ENCODE data around the gene THEM5.
"Not testable (repeated sequence)": the region's sequence is repeated elsewhere in the genome, so short reads cannot be mapped to it uniquely, and the experiment has no call there.

Gene THEM5

DNA sequence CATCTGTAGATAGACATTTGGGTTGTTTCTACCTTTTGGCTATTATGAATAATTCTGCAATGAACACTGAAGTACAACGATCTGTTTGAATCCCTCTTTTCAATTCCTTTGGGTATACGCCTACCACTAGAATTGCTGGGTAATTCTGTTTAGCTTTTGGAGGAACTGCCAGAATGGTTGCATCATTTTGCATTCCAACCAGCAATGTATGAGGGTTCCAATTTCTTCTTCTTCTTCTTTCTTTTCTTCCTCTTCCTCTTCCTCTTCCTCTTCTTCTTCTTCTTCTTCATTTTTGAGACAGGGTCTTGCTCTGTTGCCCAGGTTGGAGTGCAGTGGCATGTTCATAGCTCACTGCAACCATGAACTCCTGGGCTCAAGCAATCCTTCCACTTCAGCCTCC is 13.8 kb upstream of the THEM5 start:
- DNase-seq: no peak

DNA sequence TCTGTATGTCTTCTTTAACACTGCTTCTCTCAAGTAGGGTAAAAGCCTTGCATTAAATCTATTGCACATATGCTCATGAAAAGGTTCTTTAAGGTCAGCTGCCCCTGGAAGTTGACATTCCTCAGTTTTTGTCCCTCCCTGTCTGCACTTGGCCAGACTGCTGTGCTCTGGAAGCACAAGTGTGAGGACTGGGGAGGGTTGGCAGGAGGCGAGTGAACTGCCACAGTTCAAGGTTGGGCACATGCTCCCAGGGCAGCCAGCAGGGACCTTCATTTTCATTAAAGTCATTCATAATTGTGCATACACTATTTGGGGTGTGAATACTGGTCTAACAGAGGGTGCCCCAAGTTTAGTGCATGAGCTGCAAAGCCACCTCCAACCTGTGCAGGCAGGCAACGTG is 10.9 kb upstream of the THEM5 start:
- no peak for DNase-seq

DNA sequence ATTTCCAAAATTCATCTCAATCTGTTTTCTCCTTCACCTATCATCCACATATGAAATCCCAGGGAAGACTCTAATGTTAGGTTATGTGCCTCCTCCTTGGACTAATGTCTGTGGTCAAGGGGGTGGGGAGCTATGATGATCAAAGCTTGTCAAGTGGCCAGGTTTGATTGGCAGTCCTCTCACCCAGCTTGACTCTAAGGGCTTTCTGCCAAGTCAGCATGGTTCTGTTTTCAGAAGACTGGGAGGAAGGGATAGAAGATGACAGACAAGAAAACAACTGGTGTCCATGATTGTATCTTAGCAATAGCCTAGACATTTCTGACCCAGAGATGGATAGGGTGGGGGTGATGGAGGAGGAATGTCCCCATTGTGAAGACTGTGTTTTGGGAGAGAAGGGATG is 9.1 kb upstream of the THEM5 start:
- DNase-seq: no peak

DNA sequence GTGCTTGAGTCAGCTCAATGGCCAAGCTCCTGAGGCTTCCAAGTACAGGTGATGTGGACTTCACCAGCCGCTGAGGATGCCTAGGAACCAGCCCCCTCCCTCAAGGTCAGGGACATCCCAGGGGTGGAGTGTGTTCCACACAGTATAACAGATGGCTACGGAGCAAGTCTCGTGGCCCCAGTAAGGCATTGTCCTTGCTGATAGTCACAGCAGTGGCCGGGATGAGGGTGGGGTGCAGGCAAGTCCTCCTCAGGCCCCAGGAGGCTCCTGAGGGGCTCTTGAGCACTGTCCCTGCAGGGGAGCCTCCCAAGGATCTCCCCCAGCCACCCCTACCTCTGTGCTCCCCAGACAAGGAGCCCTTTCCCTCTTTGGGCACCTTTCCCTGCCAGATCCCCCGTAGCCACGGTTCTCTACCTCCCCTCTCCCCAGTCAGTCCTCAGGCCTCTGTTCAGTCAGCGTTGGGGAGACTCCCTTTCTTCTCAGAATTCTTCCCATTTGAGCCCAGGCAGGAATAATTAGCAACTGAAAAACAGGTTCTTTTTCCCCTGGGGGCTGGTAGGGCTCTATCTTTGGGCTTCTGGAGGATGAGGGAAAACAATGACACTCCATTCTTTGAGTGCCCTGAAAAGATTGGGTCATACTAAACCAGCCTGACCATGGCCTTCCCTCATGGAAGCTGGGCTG is 7.1 kb upstream of the THEM5 start:
- DNase-seq: no peak

DNA sequence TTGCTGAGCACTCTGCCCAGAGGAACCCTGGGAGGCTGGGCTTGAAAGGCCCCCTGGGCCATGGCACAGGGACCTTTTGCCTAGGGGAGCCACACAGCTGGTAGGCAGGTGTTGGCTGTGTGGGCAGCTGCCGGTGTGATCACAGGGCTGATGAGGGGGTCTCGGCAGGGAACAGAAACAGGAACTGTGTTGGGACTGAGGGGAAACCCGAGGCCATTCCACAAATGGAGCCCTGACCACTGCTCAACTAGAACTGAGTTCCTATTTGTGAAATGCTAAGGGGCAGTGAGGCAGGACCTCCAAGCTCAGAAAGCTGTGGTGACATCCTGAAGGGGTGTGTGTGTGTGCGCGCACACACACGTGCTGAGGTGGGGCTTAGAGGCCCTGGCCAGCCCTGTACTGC is 6.4 kb upstream of the THEM5 start:
- DNase-seq: no peak

DNA sequence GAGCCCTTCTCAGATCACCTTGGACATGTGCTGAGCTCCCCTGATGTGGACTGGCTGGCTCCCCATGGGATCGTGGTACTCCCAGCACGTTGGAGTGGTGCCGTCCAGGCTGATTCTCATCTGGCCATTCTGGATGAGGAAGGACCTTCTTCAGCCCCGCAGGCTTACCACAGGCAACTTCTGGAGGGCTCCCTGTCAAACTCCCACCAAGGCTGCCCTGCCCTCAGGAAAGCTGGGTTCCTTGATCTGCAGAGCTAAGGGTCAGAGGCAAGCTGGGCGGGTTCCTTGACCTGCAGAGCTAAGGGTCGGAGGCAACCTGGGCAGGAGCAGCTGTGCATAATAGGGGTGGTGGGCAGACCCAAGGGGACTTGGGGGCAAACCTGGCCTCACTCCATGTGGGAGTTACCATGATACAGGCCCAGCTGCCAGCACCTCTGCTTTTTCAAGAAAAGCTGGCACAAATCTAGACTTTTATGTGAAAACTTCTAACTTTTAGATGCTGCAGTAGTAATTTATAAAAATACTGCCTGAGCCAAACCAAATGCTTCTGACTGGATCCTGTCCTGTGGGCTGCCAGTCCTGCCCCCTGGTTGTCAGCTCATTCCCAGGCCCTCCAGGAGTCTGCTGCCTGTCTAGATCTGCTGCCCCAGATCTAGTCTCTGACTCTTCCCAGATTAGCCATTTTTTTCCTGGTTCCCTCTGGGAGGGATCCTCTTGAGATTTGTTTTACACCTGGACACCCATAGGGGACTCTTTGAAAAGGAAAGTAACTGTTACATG is 5.6 kb upstream of the THEM5 start:
- DNase-seq: no peak

DNA sequence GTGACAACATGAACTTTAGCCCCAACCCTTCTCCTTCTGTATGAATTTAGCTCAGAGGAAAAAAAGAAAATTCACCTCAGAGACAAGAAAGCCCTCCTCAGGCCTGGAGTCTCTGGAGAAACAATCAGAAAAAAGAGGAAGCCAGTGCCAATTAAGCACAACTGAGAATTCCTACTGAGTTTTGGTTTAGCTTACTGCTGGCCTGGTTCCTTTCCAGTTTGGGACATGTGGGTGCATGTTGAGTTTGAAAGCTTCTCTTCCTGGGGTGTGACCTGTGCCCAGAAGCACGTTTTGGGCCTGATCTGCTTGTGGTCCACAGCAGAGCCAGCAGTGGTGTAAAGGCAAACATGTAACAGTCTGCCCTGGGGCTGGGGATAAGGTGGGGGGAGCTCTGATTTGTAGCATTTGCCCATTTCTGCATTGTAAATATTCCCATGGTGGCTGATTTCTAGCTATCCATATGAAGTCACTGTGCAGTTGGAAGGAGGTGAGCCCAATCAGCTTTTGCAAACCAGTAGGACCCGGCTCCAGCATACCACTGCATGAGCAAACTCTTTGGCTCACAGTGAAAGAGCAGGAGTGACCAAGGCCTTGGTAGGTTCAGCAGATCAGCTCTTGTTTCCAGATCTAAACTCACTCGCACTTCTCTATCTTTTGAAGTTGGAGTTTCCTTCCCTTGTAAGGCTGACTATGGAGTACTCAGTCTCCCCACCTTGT is 4.7 kb upstream of the THEM5 start:
- DNase-seq: no peak

DNA sequence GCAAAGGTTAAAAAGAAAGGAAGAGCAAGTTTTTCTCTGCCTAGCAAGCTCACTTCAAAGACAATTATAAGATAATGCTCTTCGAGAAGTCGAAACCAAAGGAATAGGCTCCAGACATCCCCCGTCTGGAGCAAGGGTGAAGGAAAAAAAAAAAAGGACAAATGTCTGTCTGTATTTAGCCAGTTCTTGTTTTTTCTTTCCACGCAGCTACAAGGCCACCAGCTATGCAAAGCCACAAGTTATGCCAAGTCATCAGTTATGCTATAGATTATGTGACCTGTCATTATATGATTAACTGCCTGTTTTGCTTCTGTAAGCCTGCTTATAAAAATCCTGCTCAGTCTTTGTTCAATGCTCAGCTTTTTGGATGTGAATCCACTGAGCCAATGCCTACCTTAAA is 2.4 kb upstream of the THEM5 start:
- DNase-seq: no peak

DNA sequence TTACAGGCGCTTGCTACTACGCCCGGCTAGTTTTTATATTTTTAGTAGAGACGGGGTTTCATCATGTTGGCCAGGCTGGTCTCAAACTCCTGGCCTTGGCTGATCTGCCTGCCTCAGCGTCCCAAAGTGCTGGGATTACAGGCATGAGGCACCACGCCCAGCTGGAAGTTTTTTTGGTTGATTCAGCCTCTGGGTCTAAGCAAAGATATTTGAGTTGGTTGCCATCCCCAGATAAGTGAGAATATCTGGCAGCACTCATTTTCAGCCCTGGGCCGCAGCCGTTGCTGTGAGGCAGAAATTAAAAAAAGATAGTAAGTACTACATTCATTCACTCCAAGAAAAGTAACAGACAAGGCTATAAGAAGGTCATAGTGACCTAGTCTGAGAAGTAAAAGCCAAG is 2.0 kb upstream of the THEM5 start:
- not testable (repeated sequence) for DNase-seq

DNA sequence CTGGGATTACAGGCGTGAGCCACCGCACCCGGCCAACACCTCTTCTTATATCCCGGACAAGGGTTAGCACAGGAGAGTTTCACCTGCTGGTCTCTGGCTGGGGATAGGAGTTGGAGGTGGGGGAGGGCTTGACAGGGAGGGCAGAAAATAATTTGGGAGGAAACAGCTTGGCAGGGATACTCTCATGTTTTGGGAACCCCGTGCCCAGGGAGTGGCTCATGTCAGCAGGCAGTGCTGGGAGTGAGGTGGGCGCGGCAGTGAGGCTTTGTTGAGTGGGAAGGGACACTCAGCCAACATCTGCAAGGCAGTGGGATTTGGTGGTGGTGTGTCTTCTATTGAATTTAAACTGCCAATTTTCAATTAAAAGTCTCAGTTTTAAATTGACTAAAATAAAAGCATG is 1.1 kb upstream of the THEM5 start:
- no peak for DNase-seq

DNA sequence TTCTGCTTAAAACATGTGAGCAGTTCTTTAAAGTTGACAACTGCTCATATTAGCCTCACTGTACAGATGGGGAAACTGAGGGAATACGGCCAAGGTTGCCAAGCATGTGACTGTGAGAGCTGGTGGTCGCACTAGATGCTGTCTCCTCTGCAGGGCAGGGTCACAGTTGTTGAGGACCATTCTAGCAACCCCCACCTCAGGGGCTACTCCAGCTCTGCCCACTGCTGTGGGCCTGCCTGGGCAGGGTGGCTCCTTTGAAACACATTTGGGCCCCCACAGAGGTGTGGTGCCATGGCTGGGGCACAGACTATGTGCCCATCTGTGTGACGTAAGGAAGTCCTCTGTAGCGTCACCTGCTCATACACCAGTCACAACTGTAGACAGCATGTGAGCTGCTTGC is 779 bp downstream of the THEM5 start:
- no peak for DNase-seq

DNA sequence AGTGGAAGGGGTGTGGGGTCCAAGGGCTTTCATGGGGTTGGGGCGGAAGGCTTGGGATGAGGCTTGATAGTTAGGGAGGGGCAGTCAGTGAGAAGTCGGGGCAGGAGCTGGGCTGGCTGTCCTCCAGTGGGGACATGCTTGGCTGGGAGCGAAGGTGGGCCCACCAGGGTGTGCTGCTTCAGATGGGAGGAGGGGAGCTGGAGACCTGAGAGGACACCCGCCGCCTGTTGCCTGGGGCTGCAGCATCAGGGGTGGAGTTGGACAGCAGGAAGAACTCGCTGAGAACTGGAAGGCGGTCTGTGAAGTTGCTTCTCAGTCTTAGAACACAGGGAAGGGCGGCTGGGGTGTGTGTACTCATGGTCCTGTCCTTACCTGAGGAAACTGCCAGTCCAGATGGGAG is 1.6 kb downstream of the THEM5 start:
- DNase-seq: no peak

DNA sequence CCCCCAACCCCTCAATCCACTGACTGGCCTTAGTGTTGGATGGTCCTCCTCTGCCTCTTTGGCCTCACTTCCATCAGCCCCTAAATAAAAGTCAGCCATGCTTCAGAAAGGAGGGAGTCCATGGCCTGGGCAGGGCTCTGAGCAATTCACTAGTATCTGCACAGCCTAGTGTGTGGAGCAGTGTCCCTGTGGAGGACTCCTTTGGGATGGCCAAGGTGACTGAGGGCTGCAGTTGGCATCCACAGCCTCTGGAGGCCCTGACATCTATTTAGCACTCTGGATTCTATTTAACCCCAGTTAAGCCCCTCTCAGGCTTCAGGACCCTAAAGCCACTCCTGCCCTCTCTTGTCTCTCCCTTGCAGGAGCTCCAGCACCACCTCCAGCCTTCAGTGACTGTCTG is 3.6 kb downstream of the THEM5 start:
- no peak for DNase-seq

DNA sequence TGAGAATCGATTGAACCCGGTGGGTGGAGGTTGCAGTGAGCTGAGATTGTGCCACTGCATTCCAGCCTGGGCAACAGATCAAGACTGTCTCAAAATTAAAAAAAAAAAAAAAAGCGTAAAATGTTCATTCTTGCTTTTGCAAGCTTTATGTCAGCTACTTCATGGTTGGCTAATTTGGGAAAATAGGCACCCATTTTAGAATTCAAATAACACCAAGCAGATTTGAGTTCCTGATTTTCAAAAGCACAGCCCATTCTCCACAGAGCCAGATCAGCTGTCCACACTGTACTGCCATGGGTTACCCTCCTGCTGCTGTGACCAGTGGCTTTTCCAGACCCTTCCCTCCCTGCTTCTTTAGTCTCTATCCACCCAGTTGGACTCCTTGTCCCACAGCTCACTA is 4.4 kb downstream of the THEM5 start:
- DNase-seq: no peak

DNA sequence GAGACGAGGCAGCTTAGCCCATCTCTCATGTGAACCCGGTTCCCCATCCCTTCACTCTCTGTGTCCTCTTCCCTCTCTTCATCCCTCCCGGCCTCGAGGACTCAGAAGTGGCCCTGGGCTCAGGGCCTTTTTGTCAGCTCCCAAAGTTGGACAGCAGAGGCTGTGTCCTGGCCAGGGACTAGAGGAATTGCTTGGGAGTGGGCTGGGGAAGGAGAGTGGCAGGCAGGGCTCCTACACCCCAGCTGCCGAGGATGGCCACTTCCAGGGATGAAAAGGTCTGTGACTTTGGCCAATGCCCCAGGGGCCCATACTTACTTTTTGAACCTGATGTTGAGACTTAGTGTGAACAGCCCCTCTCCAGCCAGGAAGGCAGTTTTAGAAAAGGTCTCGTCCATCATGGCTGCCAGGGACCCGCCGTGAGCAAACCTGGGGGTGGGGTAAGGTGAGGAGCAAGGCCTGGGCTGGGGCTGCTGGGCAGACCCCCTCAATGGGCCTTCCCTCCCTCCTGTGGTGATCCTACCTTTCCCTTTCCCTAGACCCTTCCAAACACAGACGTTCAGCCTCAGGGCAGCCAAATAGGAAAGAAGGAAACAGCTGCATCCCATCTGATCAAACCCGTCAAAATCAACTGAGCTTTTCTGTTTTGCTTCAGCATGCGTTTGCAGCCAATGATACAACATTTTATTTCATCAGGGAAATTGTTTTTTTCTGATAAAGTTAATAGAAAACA is 5.5 kb downstream of the THEM5 start:
- no peak for DNase-seq

DNA sequence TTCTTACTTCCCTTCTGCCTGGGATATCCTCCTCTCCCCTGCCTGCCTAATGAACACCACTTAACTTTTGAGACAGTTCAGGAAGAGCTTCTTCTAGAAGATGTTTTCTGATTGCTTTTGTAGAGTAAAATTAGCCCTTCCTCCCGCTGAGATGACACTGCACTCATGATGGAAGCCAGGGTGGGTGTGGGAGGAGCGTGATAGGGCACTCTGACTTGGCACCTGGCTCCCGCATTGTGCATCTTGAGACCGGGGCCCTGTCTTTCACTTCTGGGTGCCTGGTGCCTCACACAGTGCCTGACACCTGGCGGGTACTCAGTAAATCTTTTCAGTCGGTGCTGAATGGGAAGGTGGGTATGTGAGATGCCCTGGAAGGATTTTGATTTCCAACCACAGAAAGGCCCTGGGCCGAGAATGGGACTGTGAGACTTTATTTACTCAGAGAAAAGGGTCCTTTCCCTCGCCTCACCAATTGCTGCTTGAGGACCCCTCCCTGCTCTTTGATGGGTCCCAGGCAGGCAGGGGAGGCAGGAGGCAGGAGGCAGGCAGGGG is 6.8 kb downstream of the THEM5 start:
- DNase-seq: no peak

DNA sequence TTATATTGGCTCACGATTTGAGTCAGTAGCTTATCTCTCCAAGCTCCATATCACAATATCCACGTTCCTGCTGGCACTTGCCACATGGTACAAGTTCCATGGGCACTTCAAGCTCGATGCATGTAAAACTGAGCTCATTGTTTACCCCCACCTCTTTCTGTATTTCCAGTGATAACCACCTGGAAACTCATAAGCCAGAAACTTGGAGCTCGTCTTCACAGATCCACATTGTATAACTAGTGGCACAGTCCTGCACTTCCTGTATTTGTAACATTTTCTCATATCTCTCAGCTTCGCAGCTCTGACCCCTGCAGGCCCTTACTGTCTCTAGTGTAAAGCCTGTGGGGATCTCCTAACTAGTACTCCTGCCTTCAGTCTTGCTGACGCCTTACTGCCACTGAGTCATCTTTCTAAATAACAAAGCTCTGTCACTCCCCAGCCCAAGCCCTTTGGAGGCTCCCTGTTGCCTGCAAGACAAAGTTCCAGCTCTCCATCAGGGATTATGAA is 7.4 kb downstream of the THEM5 start:
- DNase-seq: no peak

DNA sequence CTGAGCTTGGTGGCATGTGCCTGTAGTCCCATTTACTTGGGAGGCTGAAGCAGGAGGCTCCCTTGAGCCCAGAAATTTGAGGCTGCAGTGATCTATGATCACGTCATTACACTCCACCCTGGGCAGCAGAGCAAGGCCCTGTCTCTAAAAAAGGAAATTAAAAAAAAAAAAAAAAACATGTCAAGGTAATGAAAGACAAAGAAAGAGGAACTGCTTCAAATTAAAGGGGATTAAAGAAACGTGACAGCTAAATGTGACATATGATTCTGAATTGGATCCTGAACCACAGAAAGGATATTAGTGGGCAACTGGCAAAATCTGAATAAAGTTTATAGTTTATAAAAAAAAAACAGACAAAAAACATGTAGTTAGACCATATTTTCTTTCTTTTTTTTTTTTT is 10.1 kb downstream of the THEM5 start:
- no peak for DNase-seq

DNA sequence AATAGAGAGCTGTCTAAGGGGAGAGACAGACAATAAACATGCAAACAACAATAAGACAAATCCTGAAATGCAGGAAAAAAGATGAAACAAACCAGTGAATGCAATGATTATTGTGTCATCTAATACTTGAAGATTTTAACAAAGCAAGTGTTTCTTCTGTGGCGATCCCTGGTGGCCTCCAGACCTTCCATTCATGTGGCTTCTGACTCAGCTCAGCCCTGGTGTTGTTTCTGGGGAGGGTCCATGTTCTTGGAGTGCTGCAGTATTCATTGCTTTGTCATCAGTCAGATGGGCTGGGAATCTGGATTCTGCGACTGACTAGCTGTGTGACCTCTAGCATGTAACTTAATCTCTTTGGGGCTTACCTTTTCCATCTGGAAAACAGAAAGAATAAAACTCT is 12.4 kb downstream of the THEM5 start:
- no peak for DNase-seq

DNA sequence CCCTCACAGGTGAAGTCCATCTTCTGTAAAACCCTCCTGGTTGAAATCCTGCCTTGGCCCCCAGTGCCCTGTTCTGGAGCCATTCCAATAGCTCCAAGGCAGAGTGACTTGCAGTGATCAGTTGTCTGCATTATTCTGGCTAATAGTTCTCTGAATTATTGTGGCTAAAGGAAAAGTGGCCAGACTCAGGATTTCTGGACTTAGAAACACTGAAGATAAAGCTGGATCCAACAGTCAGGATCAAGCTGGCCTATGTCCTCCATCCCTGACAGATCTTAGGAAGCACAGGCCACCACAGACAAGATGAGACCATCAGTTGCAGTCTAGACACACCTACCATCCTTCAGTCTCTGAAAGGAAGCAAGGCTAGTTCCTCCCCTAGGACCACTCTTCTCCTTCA is 13.1 kb downstream of the THEM5 start:
- no peak for DNase-seq

DNA sequence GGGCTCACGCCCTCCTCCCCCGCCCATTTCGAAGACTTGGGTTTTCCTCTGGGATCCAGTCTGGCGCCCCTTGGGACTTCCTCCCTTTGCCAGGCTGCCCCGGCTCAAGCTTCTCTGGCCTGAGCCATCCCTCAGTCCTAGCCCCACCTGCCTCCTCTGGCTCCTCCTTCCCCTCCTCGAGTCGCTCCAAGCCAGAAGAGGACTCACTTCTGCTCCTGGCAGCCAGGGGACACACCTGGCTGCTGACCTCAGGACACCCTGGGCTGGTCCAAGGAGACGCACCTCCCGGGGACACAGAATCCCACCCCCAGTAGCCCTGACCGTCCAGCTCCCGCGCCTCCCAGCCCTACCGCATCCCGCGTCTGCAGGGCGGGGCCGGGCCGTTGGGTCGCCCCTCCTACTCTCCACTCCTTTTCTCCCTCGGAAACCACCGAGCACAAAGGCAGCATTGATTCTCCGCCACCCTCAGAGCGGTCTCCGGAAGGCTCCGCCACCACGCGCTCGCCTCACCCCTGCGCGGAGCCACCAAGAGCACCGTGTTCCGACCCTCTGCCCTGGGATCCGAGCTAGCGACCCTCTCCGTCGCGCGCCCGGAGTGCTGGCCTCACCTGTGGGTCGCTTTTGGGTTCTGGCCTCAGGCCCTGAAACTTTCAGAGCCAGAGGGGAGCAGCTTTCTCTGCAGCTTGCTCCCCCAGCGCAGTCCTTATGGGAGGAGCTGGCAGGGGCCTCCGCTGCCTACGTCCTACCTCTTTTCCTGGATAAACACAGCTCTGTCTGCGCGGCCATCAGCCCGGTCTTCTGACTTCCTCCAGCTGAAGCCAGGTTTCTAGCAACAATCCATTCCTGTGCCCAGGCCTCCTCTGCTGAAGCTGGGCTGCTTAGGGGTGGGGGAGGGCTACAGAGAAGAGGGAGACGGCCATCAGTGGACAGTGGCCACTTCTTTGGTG is 13.8 kb downstream of the THEM5 start, which contains the start of gene C2CD4D:
TSS of gene C2CD4D (minus strand) at position 364 of the 947 bp plus-strand sequence. CDS start 831 bp downstream, outside the sequence.
- DNase-seq: peak; percentile 68

DNA sequence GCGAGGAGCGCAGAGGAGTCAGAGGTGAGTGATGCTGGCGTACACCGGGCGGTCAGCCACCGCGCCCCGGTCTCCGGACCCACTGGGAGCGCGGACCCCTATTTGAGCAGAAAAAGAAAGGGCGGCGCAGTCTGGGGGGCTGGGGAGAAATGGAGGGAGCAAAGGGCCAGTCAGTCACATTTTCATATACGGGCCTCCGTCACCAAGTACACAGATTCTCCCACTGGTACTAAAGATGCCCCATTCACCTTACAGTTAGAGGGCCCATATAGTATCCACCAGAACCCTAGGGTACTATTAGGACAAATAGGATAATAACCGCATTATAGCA is 14.5 kb downstream of the THEM5 start:
- no peak for DNase-seq

Measured in COR-L47 (cell line).